Spleen (tissue), 7 donors: ENCODE results near the gene CTRL.

Source experiments
- POLR2A ChIP-seq, 3 donors: fragments of 450-650 bp; IDR thresholded peaks; one replicate each; pipeline ENCODE4 v1.5.1; 2017; ENCODE audit warnings: antibody characterized with exemption in 3 of 3, mild to moderate bottlenecking in 1 of 3
- TF ChIP-seq, protein P1 (sequence below), 11 experiments: fragments of 200-600 bp in 7 of 11; fragments of 450-650 bp in 4 of 11; sonication (generic) in 4 of 11; IDR thresholded peaks in 8 of 11; conservative IDR thresholded peaks in 3 of 11; 1 replicate in 7 of 11; 2 replicates in 4 of 11; pipeline versions ENCODE4 v1.4.0 to v1.8.0; 2016 to 2021; ENCODE audit warnings: antibody characterized with exemption in 11 of 11, inconsistent platforms in 4 of 11, mild to moderate bottlenecking in 1 of 11
- donor health status: DM: no; HTN: no; CAD: no; lungs with moderate emphysema.
- donor health status: DM: no; HTN: no; CAD: no.
- donor health status: DM: no; HTN: no; CAD: no.

DNA sequence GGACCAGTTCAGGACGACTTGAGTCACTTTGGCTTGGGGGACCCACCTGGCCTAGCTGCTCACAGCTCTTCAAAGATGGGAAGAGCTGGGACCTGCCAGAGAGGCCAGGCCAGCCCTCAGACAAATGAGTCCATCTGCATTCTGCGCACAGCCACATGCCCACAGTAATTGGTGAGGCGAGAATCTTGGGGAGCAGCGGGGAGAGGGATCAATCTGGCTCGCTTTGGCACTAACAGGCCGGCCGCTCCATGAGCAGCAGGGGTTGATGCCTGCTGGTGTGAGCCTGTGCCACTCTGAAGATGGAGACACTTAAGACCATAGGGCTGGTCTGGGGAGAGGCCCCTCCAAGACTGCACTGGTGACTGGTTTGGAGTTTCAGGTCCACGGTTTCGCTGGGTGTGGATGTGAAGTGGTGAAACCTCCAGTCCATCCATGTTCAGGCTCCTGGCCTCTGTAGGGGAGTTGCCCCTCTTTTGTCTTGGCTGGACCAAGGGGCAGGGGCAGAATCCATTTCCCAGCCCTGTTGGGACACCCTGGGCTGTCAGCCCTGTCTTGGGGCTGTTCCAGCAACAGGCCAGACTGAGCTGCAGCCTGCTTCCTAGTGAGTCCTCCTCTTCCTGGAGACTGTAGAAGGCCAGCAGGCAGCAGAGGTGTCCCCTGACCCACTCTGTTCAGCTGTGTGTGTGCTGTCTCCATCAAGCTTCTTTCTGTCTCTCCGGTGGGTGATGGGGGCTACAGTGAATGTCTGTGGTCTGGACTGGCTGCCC, 7.3 kb downstream of the CTRL start:
- no peak for TF ChIP-seq POLR2A (IDR thresholded peaks at IDR 0.05)
- TF ChIP-seq, protein P1, sequence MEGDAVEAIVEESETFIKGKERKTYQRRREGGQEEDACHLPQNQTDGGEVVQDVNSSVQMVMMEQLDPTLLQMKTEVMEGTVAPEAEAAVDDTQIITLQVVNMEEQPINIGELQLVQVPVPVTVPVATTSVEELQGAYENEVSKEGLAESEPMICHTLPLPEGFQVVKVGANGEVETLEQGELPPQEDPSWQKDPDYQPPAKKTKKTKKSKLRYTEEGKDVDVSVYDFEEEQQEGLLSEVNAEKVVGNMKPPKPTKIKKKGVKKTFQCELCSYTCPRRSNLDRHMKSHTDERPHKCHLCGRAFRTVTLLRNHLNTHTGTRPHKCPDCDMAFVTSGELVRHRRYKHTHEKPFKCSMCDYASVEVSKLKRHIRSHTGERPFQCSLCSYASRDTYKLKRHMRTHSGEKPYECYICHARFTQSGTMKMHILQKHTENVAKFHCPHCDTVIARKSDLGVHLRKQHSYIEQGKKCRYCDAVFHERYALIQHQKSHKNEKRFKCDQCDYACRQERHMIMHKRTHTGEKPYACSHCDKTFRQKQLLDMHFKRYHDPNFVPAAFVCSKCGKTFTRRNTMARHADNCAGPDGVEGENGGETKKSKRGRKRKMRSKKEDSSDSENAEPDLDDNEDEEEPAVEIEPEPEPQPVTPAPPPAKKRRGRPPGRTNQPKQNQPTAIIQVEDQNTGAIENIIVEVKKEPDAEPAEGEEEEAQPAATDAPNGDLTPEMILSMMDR (IDR thresholded peaks at IDR 0.05 in 8 of 11, conservative IDR thresholded peaks at IDR 0.05 in 3 of 11), result no peak
